HG03045 (cell line): Measurements from ENCODE around the gene DOCK7.

ENCODE experiments used
- ATAC-seq: cut with Tn5 transposase; IDR thresholded peaks from one replicate; pipeline ENCODE4 v1.9.1; 2021; ENCODE audit warnings: mild to moderate bottlenecking, moderate library complexity; ENCODE audit not compliant: unreplicated experiment

Gene DOCK7

DNA sequence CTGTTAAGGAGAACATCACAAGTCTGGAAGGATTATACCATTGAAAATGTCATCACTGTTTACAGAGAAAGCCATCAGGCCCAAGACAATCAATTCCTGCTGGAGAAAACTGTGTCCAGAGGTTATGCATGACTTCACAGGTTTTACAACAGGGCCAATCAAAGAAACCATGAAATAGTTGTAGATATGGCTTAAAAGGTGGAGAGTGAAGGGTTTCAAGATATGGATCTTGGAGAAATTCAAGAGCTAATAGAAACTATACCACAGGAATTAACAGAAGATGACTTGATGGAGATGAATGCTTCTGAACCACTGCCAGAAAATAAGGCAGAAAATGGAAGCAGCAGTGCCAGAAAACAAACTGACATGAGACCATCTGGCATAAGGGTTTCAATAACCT lies 221.1 kb downstream of the DOCK7 start:
- no peak for ATAC-seq

DNA sequence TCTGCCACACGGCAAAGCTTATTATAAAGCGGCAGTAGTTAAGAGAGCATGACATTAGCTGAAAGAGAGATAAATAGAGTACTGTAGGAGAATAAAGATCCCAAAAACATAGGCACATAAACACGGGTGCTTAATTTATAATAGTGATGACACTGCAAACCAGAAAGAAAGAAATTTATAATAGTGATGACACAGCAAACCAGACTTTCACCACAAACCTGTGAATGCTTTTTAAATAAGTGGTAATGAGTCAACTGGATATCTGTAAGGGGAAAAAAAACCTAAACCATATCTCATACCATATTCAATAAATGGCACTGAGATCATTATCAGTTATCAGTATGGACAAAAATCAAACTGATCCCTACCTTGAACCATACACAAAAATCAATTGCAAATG lies 225.8 kb downstream of the DOCK7 start:
- ATAC-seq = no peak

GRCh38 chr1:62457955-62458354 lies 230.2 kb downstream of the DOCK7 start:
- no peak for ATAC-seq

- no peak for ATAC-seq
Observed at GRCh38 chr1:62452951-62453350, 235.2 kb downstream of the DOCK7 start.

DNA sequence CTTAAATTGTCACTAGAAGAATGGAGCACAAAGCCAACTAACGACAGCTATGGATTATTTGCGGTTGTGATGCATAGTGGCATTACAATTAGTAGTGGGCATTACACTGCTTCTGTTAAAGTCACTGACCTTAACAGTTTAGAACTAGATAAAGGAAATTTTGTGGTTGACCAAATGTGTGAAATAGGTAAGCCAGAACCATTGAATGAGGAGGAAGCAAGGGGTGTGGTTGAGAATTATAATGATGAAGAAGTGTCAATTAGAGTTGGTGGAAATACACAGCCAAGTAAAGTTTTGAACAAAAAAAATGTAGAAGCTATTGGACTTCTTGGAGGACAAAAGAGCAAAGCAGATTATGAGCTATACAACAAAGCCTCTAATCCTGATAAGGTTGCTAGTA lies 237.9 kb downstream of the DOCK7 start:
- no peak for ATAC-seq

DNA sequence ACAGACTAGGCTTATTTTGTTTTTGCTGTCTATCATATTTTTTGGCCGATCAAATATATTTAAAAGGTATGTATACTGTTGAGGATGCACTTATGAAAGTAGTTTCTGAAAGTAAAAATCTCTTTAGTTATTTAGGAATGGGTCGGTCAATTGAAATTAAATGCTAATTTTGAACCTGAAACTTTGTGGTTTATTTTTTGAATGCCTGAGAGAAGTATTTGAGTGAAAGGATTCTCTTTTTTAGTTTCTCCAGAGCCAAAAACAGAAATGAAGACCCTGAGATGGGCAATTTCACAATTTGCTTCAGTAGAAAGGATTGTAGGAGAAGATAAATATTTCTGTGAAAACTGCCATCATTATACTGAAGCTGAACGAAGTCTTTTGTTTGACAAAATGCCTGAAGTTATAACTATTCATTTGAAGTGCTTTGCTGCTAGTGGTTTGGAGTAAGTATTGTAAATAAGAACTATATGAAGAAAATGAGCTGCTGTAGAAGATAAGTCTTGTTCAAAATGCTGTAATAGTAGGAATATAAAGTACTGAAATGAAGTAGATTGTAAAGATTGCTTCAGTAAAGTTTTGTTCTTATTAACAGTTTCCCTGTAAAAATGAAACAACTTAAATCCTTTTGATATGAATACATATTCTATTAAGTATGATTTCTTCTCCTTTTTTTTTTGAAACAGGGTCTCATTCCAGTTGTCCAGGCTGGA lies 239.8 kb downstream of the DOCK7 start:
- ATAC-seq = no peak

- no peak for ATAC-seq
Observed at GRCh38 chr1:62444701-62445100, 243.5 kb downstream of the DOCK7 start.

- ATAC-seq = no peak
Observed at GRCh38 chr1:62439652-62440371, 248.4 kb downstream of the DOCK7 start.

DNA sequence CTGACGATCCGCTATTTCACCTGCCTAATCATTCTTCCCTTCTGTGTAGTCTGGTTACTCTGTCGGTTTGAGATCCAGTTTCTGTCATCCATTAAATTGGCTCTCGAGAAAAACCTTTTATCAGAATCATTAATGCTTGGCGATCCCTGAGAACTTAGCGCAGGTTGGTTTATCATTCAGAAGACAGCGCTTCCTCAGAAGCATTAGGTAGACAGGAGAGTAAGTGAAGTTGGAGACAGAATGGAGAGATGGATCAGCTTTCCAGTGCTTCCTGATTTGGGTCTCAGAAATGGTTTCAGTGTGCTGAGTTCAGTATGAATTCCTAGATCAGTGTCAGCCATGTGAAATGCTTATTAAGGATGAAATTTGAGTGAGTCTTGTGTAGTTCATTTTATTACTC lies 250.0 kb downstream of the DOCK7 start:
- ATAC-seq = no peak

DNA sequence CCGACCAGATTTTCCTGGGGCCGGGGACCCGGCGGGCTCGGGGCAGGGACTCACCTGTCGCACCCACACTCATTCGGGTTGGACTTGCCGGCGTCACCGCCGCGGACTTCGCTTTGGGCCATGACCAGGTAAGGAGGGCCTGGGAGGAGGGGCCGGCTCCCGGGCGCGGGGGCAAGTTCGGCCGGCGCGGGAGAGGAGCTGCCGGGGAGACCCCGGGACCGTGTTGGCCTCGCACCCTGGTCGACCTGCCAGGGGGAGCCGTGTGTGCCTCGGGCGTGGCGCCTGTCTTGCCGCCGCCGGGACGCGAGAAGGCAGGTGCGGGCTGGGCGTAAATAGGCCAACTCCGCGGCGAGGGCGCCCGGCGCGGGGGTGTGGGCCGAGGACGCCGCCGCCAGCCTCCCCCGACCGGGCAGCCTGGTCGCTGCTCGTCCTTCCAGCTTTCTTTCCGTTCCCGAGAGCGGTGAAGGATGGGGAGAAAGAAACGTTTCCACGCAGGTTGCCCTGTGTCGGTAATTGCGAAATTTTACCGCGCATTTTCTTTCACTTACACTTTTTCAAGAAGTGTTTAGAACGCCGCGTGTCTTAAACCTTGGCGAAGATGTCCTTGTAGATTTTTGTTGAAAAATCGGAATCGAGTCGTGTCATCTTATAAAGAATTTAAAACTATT lies 250.8 kb downstream of the DOCK7 start:
- ATAC-seq = peak; percentile 2

- peak; percentile 81 for ATAC-seq
Observed at GRCh38 chr1:62436466-62437272, 251.5 kb downstream of the DOCK7 start, which contains the start of gene USP1. Gene USP1 (plus strand): TSS chr1:62437049. CDS start chr1:62439868, 2,819 bp downstream.

- no peak for ATAC-seq
Observed at GRCh38 chr1:62436039-62436465, 252.1 kb downstream of the DOCK7 start.

- ATAC-seq = no peak
Observed at GRCh38 chr1:62435231-62436038, 252.8 kb downstream of the DOCK7 start.

GRCh38 chr1:62434618-62435001 lies 253.6 kb downstream of the DOCK7 start:
- no peak for ATAC-seq

- ATAC-seq = no peak
Observed at GRCh38 chr1:62433861-62434617, 254.1 kb downstream of the DOCK7 start.

DNA sequence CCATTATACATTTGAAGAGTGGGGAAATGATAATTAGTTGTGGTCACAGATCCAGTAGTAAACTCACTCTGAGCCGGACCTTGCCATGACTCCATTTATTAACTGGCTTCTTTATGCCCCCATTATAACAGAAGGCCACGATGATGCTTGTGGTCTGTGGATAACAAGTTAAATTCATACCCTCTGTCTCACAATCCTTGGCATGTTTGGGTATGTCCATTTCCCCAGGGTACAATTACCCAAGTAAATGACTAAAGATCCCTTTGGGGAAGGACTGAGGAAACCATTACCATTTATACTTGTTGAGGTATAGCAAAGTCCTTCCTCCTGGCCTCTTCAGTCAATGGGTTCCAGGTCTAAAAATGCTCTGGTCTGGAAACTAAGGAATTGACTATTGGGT lies 258.6 kb downstream of the DOCK7 start:
- ATAC-seq = no peak

DNA sequence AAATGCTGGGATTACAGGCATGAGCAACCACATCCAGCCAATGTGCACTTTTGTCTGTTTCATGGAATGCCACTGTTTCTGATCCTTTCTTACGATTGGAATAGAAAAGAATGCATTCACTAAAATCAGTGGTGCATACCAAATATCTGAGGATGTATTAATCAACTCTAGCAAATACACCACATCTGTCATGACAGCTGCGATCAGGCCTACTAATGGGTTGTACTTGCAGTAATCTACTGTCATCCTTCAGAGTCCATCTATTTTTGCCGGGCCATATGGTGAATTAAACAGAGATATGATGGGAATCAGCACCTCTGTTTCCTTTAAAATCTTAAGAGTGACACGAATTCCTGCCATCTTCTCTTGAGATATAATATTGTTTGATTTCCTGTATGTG lies 259.8 kb downstream of the DOCK7 start:
- no peak for ATAC-seq

DNA sequence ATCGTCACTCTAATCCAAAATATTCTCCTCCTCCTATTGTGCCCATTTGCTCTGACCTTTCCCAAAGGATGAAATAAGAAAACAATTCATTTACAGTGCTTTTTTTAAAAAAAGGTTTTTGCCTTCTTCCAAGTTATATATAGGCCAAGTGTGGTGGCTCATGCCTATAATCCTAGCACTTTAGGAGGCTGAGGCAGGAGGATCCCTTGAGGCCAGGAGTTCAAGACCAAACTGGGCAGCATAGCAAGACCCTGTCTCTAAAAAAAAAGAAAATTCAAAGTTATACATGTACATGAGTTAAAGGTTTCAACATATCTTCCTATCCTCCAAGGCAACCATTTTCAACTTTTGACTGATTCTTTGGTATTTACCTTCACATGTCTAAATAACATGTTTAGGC lies 261.4 kb downstream of the DOCK7 start:
- ATAC-seq = no peak

DNA sequence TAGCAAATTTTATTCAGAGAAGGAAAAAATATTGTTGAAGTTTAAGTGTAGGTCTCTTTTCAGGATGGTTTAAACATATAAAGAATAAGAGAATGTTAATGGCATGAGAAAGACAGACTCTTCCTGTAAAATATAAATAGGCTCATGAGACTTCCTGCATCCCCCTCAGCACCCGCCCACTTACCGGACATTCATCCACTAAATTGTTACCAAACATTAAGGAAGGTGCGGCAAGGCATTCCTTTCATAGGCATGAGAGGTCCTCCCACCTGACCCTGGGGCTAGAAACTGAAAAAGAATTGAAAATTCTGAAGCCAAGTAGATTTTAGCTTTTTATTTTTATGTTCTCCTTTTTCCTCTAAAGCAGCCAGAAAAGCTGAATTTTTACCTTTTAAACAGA lies 261.9 kb downstream of the DOCK7 start:
- no peak for ATAC-seq

DNA sequence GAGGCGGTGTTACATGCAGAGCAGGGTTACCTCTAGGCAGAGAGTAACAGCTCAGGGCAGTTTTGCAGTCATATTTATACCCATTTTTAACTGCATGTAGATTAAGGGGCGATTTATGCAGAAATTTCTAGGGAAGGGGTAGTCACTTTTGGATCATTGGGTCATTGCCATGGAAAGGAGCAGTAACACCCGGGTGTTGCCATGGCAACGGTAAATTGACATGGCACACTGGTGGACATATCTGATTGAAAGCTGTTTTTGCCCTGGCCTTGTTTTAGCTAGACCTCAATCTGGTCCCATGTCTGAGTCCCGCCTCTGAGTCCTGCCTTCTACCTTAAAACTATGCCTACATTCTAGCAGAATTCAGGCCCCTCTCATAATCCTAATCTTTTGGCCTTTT lies 263.1 kb downstream of the DOCK7 start:
- no peak for ATAC-seq
